Colonic mucosa (tissue), 4 donors: ENCODE data around the gene PCIF1. TPM values are rescaled to one million over a fixed set of nuclear protein-coding genes. Genes with fewer than 3 reads are reported as not detected.

Source experiments
- DNase-seq: peaks from one replicate; pipeline ENCODE4 v3.0.0-alpha.2; 2020
- H3K27ac ChIP-seq: fragments of 200-600 bp; one replicate; pipeline ENCODE4 v1.8.0; 2021
- H3K27me3 ChIP-seq: fragments of 200-600 bp; one replicate; pipeline ENCODE4 v1.8.0; 2021
- H3K36me3 ChIP-seq: fragments of 200-600 bp; one replicate; pipeline ENCODE4 v1.8.0; 2021
- H3K4me1 ChIP-seq: fragments of 200-600 bp; one replicate; pipeline ENCODE4 v1.8.0; 2021; ENCODE audit warnings: mild to moderate bottlenecking
- H3K4me3 ChIP-seq: fragments of 200-600 bp; one replicate; pipeline ENCODE4 v1.8.0; 2021
- H3K9ac ChIP-seq, 2 donors: one replicate each; pipeline ENCODE4 v1.7.0; 2013; ENCODE audit warnings: control low read depth in 2 of 2, low read depth in 2 of 2, low read length in 2 of 2
- H3K9me3 ChIP-seq: fragments of 200-600 bp; one replicate; pipeline ENCODE4 v1.8.0; 2021
- CTCF ChIP-seq: fragments of 200-600 bp; IDR thresholded peaks from one replicate; pipeline ENCODE4 v1.8.0; 2022; ENCODE audit warnings: antibody characterized with exemption, mild to moderate bottlenecking
- intact Hi-C: fragments of 100-400 bp; cut with DNase I; formaldehyde crosslinking; loops from one replicate; pipeline ENCODE4 v1.14.1; 2022
- total RNA-seq, 2 donors: library from RNA; stranded (reverse); fragmentation: NEBNext Ultra II Directional in 1 of 2; extraction: Animal tissue kit (Norgen Biotek cat#: 25700) in 1 of 2; gene quantifications; one replicate each; pipeline ENCODE4 v1.2.1, GENCODE V29; 2021
- donor health status: healthy.
- donor health status: DM: no; HTN: no; CAD: no.
- donor health status: DM: no; HTN: no; CAD: no.

The PCIF1 gene
- total RNA-seq, 2 donors from 2014 or later: 28.9 to 33.6 TPM

- TF ChIP-seq CTCF: no peak
- intact Hi-C loops: no loop called here
Measured at GRCh38 chr20:45940053-45940452, 5.6 kb downstream of the PCIF1 start.

GRCh38 chr20:45940469-45940868 lies 6.0 kb downstream of the PCIF1 start:
- no peak overlapping the region for H3K9ac ChIP-seq
- H3K27me3 ChIP-seq: no peaks in the 10 kb centered on the region
- H3K4me1 ChIP-seq: no peaks in the 10 kb centered on the region
- no peak for DNase-seq
- TF ChIP-seq CTCF: no peak
- no peak overlapping the region for H3K27ac ChIP-seq
- peaks cover 21% of the 10 kb centered on the region for H3K36me3 ChIP-seq
- no peak overlapping the region for H3K4me3 ChIP-seq
- no peaks in the 10 kb centered on the region for H3K9me3 ChIP-seq
- intact Hi-C loops: no loop called here

More at GRCh38 chr20:45940053-45940452, 5.6 kb downstream of the PCIF1 start:
- Histone ChIP-seq H3K27ac (no peak overlapping the region), H3K4me1 (no peaks in the 10 kb centered on the region), H3K36me3 (peaks cover 21% of the 10 kb centered on the region), H3K9ac (no peak overlapping the region), H3K9me3 (no peaks in the 10 kb centered on the region), H3K4me3 (no peak overlapping the region), H3K27me3 (no peaks in the 10 kb centered on the region)
- no peak for DNase-seq

- Histone ChIP-seq H3K9ac (no peak overlapping the region), H3K36me3 (peaks cover 27% of the 10 kb centered on the region), H3K4me1 (no peaks in the 10 kb centered on the region), H3K27ac (no peak overlapping the region), H3K9me3 (no peaks in the 10 kb centered on the region), H3K27me3 (no peaks in the 10 kb centered on the region), H3K4me3 (no peak overlapping the region)
- TF ChIP-seq CTCF: no peak
- intact Hi-C loops: no loop called here
- DNase-seq: no peak
Measured at GRCh38 chr20:45943613-45944012, 9.1 kb downstream of the PCIF1 start.

- intact Hi-C loops: no loop called here
- no peaks in the 10 kb centered on the region for H3K9me3 ChIP-seq
- no peaks in the 10 kb centered on the region for H3K27me3 ChIP-seq
- no peak overlapping the region for H3K9ac ChIP-seq
- no peaks in the 10 kb centered on the region for H3K4me1 ChIP-seq
- H3K4me3 ChIP-seq: no peak overlapping the region
- no peak for TF ChIP-seq CTCF
- no peak overlapping the region for H3K27ac ChIP-seq
- peaks cover 24% of the 10 kb centered on the region for H3K36me3 ChIP-seq
- DNase-seq: no peak
Measured at GRCh38 chr20:45944151-45944964, 9.9 kb downstream of the PCIF1 start.

- intact Hi-C loops: no loop called here
- no peak overlapping the region for H3K27ac ChIP-seq
- H3K4me1 ChIP-seq: no peaks in the 10 kb centered on the region
- no peaks in the 10 kb centered on the region for H3K27me3 ChIP-seq
- H3K9ac ChIP-seq: no peak overlapping the region
- H3K4me3 ChIP-seq: no peak overlapping the region
- DNase-seq: no peak
- TF ChIP-seq CTCF: no peak
- H3K9me3 ChIP-seq: no peaks in the 10 kb centered on the region
- H3K36me3 ChIP-seq: peaks cover 24% of the 10 kb centered on the region
Measured at GRCh38 chr20:45944965-45945677, 10.6 kb downstream of the PCIF1 start.
